Left lung (tissue), 10 donors: Measurements from ENCODE around the gene EFCAB10. TPM values are rescaled to one million over a fixed set of nuclear protein-coding genes. Genes with fewer than 3 reads are reported as not detected.
"Not testable (repeated sequence)": the region's sequence is repeated elsewhere in the genome, so short reads cannot be mapped to it uniquely, and the experiment has no call there.

Source experiments
- ATAC-seq: fragments of 200-7000 bp; cut with Tn5 transposase; one replicate; pipeline ENCODE4 v1.9.1; 2020; ENCODE audit warnings: moderate library complexity
- DNase-seq, 4 donors: peaks; one replicate each; pipeline ENCODE4 v3.0.0-alpha.2; 2013 to 2020
- H3K27ac ChIP-seq, 2 donors: fragments of 200-600 bp; sonication (generic) in 1 of 2; one replicate each; pipeline versions ENCODE4 v1.5.0 to v1.8.0; 2020 to 2021
- H3K27me3 ChIP-seq, 2 donors: fragments of 200-600 bp; sonication (generic) in 1 of 2; one replicate each; pipeline versions ENCODE4 v1.5.0 to v1.8.0; 2020 to 2021
- H3K36me3 ChIP-seq, 2 donors: fragments of 200-600 bp; sonication (generic) in 1 of 2; one replicate each; pipeline versions ENCODE4 v1.5.0 to v1.8.0; 2020 to 2021
- H3K4me1 ChIP-seq, 2 donors: fragments of 200-600 bp; one replicate each; pipeline ENCODE4 v1.8.0; 2021
- H3K4me3 ChIP-seq, 2 donors: fragments of 200-600 bp; sonication (generic) in 1 of 2; one replicate each; pipeline versions ENCODE4 v1.5.0 to v1.8.0; 2020 to 2021; ENCODE audit warnings: mild to moderate bottlenecking in 1 of 2
- H3K9me3 ChIP-seq, 2 donors: fragments of 200-600 bp; sonication (generic) in 1 of 2; one replicate each; pipeline versions ENCODE4 v1.5.0 to v1.8.0; 2020 to 2021
- CTCF ChIP-seq, 2 donors: fragments of 200-600 bp; sonication (generic) in 1 of 2; IDR thresholded peaks; one replicate each; pipeline versions ENCODE4 v1.5.0 to v1.8.0; 2021; ENCODE audit warnings: antibody characterized with exemption in 2 of 2
- intact Hi-C, 2 donors: fragments of 100-400 bp; cut with DNase I; formaldehyde crosslinking; loops; one replicate each; pipeline versions ENCODE4 v1.11.2 to v1.14.2; 2022
- polyA plus RNA-seq, 6 donors: library from polyadenylated mRNA; unstranded; fragments of 120-200 nt; gene quantifications; one replicate each; pipeline ENCODE4 v1.2.1, GENCODE V29; 2013; ENCODE audit not compliant: insufficient read length in 6 of 6
- total RNA-seq, 2 donors: library from RNA; stranded (reverse); fragmentation: NEBNext Ultra II Directional; extraction: Animal tissue kit (Norgen Biotek cat#: 25700); gene quantifications; one replicate each; pipeline ENCODE4 v1.2.1, GENCODE V29; 2021
- donor health status: DM: no; HTN: yes; CAD: no.
- donor health status: DM: no; HTN: no; CAD: no.

The EFCAB10 gene
- total and polyA plus RNA-seq, 8 donors = 2.3 to 8.4 (median 5.4) TPM

- DNase-seq (peak; percentile 83 to 99 (median 94)), ATAC-seq (peak; percentile 100)
- intact Hi-C loops = no loop called here
- peak within 1 kb of the TSS; percentile 69 to 90 for H3K27ac ChIP-seq
- peaks cover 0 to 10% of the 10 kb centered on the region in 2 donors for H3K36me3 ChIP-seq
- H3K4me1 ChIP-seq = peaks cover 7 to 22% of the 10 kb centered on the region in 2 donors
- no peaks in the 10 kb centered on the region for H3K27me3 ChIP-seq
- peak within 1 kb of the TSS; percentile 76 to 97 for H3K4me3 ChIP-seq
- H3K9me3 ChIP-seq = no peaks in the 10 kb centered on the region
- TF ChIP-seq CTCF (IDR thresholded peaks at IDR 0.05) = peak; percentile 51 to 54
These were observed 49.3 kb downstream of the EFCAB10 start, which contains the start of gene RINT1 for GRCh38 chr7:105531792-105532671. TSS of gene RINT1 (plus strand) at chr7:105532201. CDS start at chr7:105532316, 115 bp downstream.

GRCh38 chr7:105530546-105530945 is 50.7 kb downstream of the EFCAB10 start:
- H3K36me3 ChIP-seq = no peaks in the 10 kb centered on the region
- H3K4me1 ChIP-seq = peaks cover 7 to 22% of the 10 kb centered on the region in 2 donors
- intact Hi-C loops = no loop called here
- TF ChIP-seq CTCF (IDR thresholded peaks at IDR 0.05) = no peak
- H3K27me3 ChIP-seq = no peaks in the 10 kb centered on the region
- ATAC-seq (no peak), DNase-seq (no peak)
- H3K9me3 ChIP-seq = no peaks in the 10 kb centered on the region
- no peak overlapping the region for H3K4me3 ChIP-seq
- H3K27ac ChIP-seq = no peak overlapping the region

GRCh38 chr7:105530126-105530525 is 51.2 kb downstream of the EFCAB10 start:
- ATAC-seq = no peak

GRCh38 chr7:105527737-105528136 is 53.6 kb downstream of the EFCAB10 start:
- intact Hi-C loops, DNase-seq: not testable (repeated sequence)

More at GRCh38 chr7:105530126-105530525, 51.2 kb downstream of the EFCAB10 start:
- Histone ChIP-seq H3K9me3 (no peaks in the 10 kb centered on the region), H3K27me3 (no peaks in the 10 kb centered on the region), H3K27ac (no peak overlapping the region), H3K4me3 (no peak overlapping the region), H3K36me3 (no peaks in the 10 kb centered on the region), H3K4me1 (peaks cover 7 to 22% of the 10 kb centered on the region in 2 donors)
- intact Hi-C loops = no loop called here
- no peak for DNase-seq
- TF ChIP-seq CTCF (IDR thresholded peaks at IDR 0.05) = no peak

GRCh38 chr7:105524840-105525239 is 56.5 kb downstream of the EFCAB10 start:
- ATAC-seq (no peak), DNase-seq (no peak)
- Histone ChIP-seq H3K36me3 (no peaks in the 10 kb centered on the region), H3K4me1 (peaks cover 9 to 17% of the 10 kb centered on the region in 2 donors), H3K27me3 (no peaks in the 10 kb centered on the region), H3K27ac (no peak overlapping the region), H3K4me3 (no peak overlapping the region), H3K9me3 (no peaks in the 10 kb centered on the region)
- no peak for TF ChIP-seq CTCF (IDR thresholded peaks at IDR 0.05)
- intact Hi-C loops = no loop called here

More at GRCh38 chr7:105527737-105528136, 53.6 kb downstream of the EFCAB10 start:
- H3K27me3 ChIP-seq, ATAC-seq, H3K4me3 ChIP-seq, H3K27ac ChIP-seq, H3K9me3 ChIP-seq, H3K36me3 ChIP-seq, H3K4me1 ChIP-seq: not testable (repeated sequence)

GRCh38 chr7:105524423-105524822 is 56.9 kb downstream of the EFCAB10 start:
- DNase-seq, ATAC-seq, intact Hi-C loops: not testable (repeated sequence)

More at GRCh38 chr7:105524423-105524822, 56.9 kb downstream of the EFCAB10 start:
- H3K27me3 ChIP-seq, H3K27ac ChIP-seq, H3K4me3 ChIP-seq, H3K9me3 ChIP-seq, H3K36me3 ChIP-seq: not testable (repeated sequence)
- peaks cover 9 to 17% of the 10 kb centered on the region in 2 donors for H3K4me1 ChIP-seq
